H9 (cell line): ENCODE measurements around the gene IL32. TPM values are rescaled to one million over a fixed set of nuclear protein-coding genes. Genes with fewer than 3 reads are reported as not detected.

Experiments
- DNase-seq: peaks from one replicate; pipeline ENCODE4 v3.0.0-alpha.2; 2017
- H2AFZ ChIP-seq: one replicate; pipeline ENCODE4 v1.6.1; 2013; ENCODE audit warnings: mild to moderate bottlenecking, low read length, control low read depth, moderate library complexity
- H2AK5ac ChIP-seq: 2 replicates; pipeline ENCODE4 v1.6.1; 2013; ENCODE audit warnings: low read length, control low read depth, mixed read lengths; ENCODE audit not compliant: insufficient read length
- H2BK120ac ChIP-seq: one replicate; pipeline ENCODE4 v1.6.1; 2013; ENCODE audit warnings: low read depth, mild to moderate bottlenecking, low read length, control low read depth, inconsistent platforms; ENCODE audit not compliant: poor library complexity, severe bottlenecking
- H2BK12ac ChIP-seq: 2 replicates; pipeline ENCODE4 v1.6.1; 2013; ENCODE audit warnings: low read length, control low read depth, mixed read lengths, low read depth; ENCODE audit not compliant: insufficient read length
- H2BK15ac ChIP-seq: 2 replicates; pipeline ENCODE4 v1.6.1; 2013; ENCODE audit warnings: low read depth, low read length, control low read depth
- H2BK20ac ChIP-seq: one replicate; pipeline ENCODE4 v1.6.1; 2013; ENCODE audit warnings: low read depth, mild to moderate bottlenecking, low read length, control low read depth, inconsistent platforms; ENCODE audit not compliant: poor library complexity, severe bottlenecking
- H2BK5ac ChIP-seq: 2 replicates; pipeline ENCODE4 v1.6.1; 2013; ENCODE audit warnings: low read length, control low read depth, mixed read lengths; ENCODE audit not compliant: insufficient read length
- H3K14ac ChIP-seq: 2 replicates; pipeline ENCODE4 v1.6.1; 2013; ENCODE audit warnings: low read length, control low read depth; ENCODE audit not compliant: insufficient read depth
- H3K18ac ChIP-seq: 2 replicates; pipeline ENCODE4 v1.6.1; 2013; ENCODE audit warnings: low read depth, mild to moderate bottlenecking, mixed read lengths, low read length, control low read depth; ENCODE audit not compliant: insufficient read length
- H3K23ac ChIP-seq: 2 replicates; pipeline ENCODE4 v1.6.1; 2013; ENCODE audit warnings: low read length, control low read depth, mixed read lengths, low read depth; ENCODE audit not compliant: insufficient read length
- H3K23me2 ChIP-seq: 2 replicates; pipeline ENCODE4 v1.6.1; 2013; ENCODE audit warnings: low read depth, mild to moderate bottlenecking, mixed read lengths, low read length, control low read depth; ENCODE audit not compliant: insufficient read length, poor library complexity, severe bottlenecking
- H3K27ac ChIP-seq: 2 replicates; pipeline ENCODE4 v1.5.1; 2013; ENCODE audit warnings: low read length, control low read depth, mixed read lengths, low read depth; ENCODE audit not compliant: insufficient read length
- H3K27me3 ChIP-seq: 2 replicates; pipeline ENCODE4 v1.6.1; 2013; ENCODE audit warnings: low read length, control low read depth, inconsistent platforms; ENCODE audit not compliant: insufficient read depth
- H3K4ac ChIP-seq: 2 replicates; pipeline ENCODE4 v1.6.1; 2013; ENCODE audit warnings: low read depth, mild to moderate bottlenecking, control low read depth, inconsistent platforms, low read length, moderate library complexity
- H3K4me1 ChIP-seq: 2 replicates; pipeline ENCODE4 v1.6.1; 2013; ENCODE audit warnings: low read length, control low read depth, inconsistent platforms; ENCODE audit not compliant: insufficient read depth
- H3K4me2 ChIP-seq: 2 replicates; pipeline ENCODE4 v1.6.1; 2013; ENCODE audit warnings: low read length, control low read depth, mixed read lengths; ENCODE audit not compliant: insufficient read length, insufficient read depth
- H3K56ac ChIP-seq: 2 replicates; pipeline ENCODE4 v1.6.1; 2013; ENCODE audit warnings: low read depth, mild to moderate bottlenecking, mixed read lengths, low read length, control low read depth; ENCODE audit not compliant: insufficient read length
- H3K79me1 ChIP-seq: 2 replicates; pipeline ENCODE4 v1.6.1; 2013; ENCODE audit warnings: low read depth, mild to moderate bottlenecking, moderate library complexity, low read length, control low read depth, inconsistent platforms; ENCODE audit not compliant: insufficient read depth, poor library complexity, severe bottlenecking
- H3K79me2 ChIP-seq: 2 replicates; pipeline ENCODE4 v1.6.1; 2013; ENCODE audit warnings: low read length, control low read depth, inconsistent platforms; ENCODE audit not compliant: insufficient read depth
- H3K9ac ChIP-seq: 2 replicates; pipeline ENCODE4 v1.6.1; 2013; ENCODE audit warnings: low read length, control low read depth, mixed read lengths; ENCODE audit not compliant: insufficient read length; ENCODE audit errors: extremely low read depth
- H3K9me3 ChIP-seq: one replicate; pipeline ENCODE4 v1.6.1; 2013; ENCODE audit warnings: low read depth, low read length, inconsistent platforms; ENCODE audit not compliant: control insufficient read depth
- H3T11ph ChIP-seq: one replicate; pipeline ENCODE4 v1.6.1; 2013; ENCODE audit warnings: mild to moderate bottlenecking, low read length, control low read depth, inconsistent platforms
- H4K20me1 ChIP-seq: one replicate; pipeline ENCODE4 v1.6.1; 2013; ENCODE audit not compliant: control insufficient read depth, insufficient read length, insufficient read depth
- H4K5ac ChIP-seq: 2 replicates; pipeline ENCODE4 v1.6.1; 2013; ENCODE audit warnings: low read depth, mild to moderate bottlenecking, mixed read lengths, low read length, control low read depth; ENCODE audit not compliant: insufficient read length
- H4K8ac ChIP-seq: replicated peaks from 2 replicates; pipeline ENCODE4 v1.6.1; 2013; ENCODE audit warnings: low read length, control low read depth, mixed read lengths, low read depth; ENCODE audit not compliant: insufficient read length
- H4K91ac ChIP-seq: 2 replicates; pipeline ENCODE4 v1.6.1; 2013; ENCODE audit warnings: low read depth, mild to moderate bottlenecking, moderate library complexity, mixed read lengths, low read length, control low read depth; ENCODE audit not compliant: insufficient read length
- H3K27ac Mint-ChIP-seq, 3 experiments: 2 replicates in 2 of 3; 3 replicates in 1 of 3; pipeline ENCODE4 v1.8.0; 2020 to 2021; ENCODE audit warnings: mixed read lengths in 3 of 3, mild to moderate bottlenecking in 1 of 3, moderate library complexity in 1 of 3
- H3K27me3 Mint-ChIP-seq: 2 replicates; pipeline ENCODE4 v1.8.0; 2021; ENCODE audit warnings: low read depth, mild to moderate bottlenecking, moderate library complexity, mixed read lengths
- H3K36me3 Mint-ChIP-seq, 3 experiments: 2 replicates in 2 of 3; 3 replicates in 1 of 3; pipeline ENCODE4 v1.8.0; 2020 to 2021; ENCODE audit warnings: low read depth in 3 of 3, mixed read lengths in 3 of 3; ENCODE audit not compliant: insufficient read depth in 1 of 3
- H3K4me1 Mint-ChIP-seq, 2 experiments: 2 replicates each; pipeline ENCODE4 v1.8.0; 2020; ENCODE audit warnings: mixed read lengths in 2 of 2
- H3K4me3 Mint-ChIP-seq, 2 experiments: 2 replicates in 1 of 2; 3 replicates in 1 of 2; pipeline ENCODE4 v1.8.0; 2020 to 2021; ENCODE audit warnings: mild to moderate bottlenecking in 2 of 2, mixed read lengths in 2 of 2, moderate library complexity in 1 of 2
- H3K9me3 Mint-ChIP-seq, 2 experiments: 2 replicates in 1 of 2; 3 replicates in 1 of 2; pipeline ENCODE4 v1.8.0; 2020; ENCODE audit warnings: mild to moderate bottlenecking in 2 of 2, mixed read lengths in 2 of 2, moderate library complexity in 1 of 2
- WGBS: extraction: QIAGEN DNeasy Blood & Tissue Kit; methylation state at CpG from one replicate; pipeline ENCODE4 v1.1.7; 2013; ENCODE audit warnings: missing lambda C conversion rate, low lambda C conversion rate, mixed read lengths; ENCODE audit not compliant: insufficient read length; ENCODE audit errors: extremely low coverage; 5-methylcytosine and 5-hydroxymethylcytosine counted together
- total RNA-seq: library from RNA; stranded (reverse); gene quantifications from 2 replicates; pipeline ENCODE4 v1.2.1, GENCODE V29; 2021
- TF ChIP-seq, protein P1 (sequence below): fragments of 200-600 bp; sonication (generic); conservative IDR thresholded peaks from 3 replicates; pipeline ENCODE4 v1.8.0; 2021; ENCODE audit warnings: antibody characterized with exemption, mild to moderate bottlenecking

Gene IL32
- total RNA-seq, 1 experiment from 2014 or later: 2.0 TPM

DNA sequence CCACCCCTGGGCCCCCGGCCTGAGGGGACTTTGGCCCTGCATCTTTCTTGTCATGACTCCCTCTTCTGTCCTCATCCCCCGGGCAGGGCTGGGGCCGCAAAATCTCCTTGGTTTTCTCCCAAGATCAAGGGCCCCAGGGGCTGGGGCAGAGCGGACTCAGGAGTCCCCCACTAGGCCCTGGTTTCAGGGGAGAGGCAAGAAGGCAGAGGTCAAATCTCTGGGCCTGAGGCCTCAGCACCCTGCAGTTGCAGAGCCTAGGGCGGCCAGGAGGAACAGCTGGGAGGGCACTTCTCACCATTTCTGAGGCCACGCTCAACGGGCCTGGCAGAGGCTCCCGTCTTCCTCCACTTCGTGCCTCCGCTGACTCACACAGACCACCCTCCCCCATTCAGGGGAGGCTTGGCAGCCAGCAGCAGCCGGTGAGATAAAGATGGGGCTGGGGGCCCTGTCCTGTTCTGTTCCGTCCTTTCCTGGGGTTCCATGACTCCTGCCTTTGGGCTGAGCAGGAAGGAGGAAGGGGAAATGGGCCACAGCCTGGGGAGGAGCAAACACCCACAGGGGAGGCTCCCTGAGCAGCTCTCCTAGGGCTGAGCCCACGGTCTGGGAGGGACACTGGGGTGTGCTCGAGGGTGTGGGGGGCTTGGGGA lies 21.3 kb downstream of the IL32 start:
- H3K4me1 ChIP-seq: no peaks in the 10 kb centered on the region
- H3K4ac ChIP-seq: no peak overlapping the region
- no peaks in the 10 kb centered on the region for H3K79me1 ChIP-seq
- Mint-ChIP-seq H3K36me3 (peaks cover 27 to 61% (median 30%) of the 10 kb centered on the region in 3 experiments; a peak in 6 of 7 replicates), H3K27me3 (no peaks in the 10 kb centered on the region; the same call in 1 of the 2 replicates), H3K9me3 (no peaks in the 10 kb centered on the region), H3K4me1 (peaks cover 10 to 17% of the 10 kb centered on the region in 2 experiments), H3K4me3 (no peak overlapping the region), H3K27ac (0 out of 7 replicates have a peak overlapping the region, but pooled peaks of 1 of the 3 experiments have one; percentile 52)
- H3K14ac ChIP-seq: no peak overlapping the region
- H2BK20ac ChIP-seq: no peak overlapping the region
- TF ChIP-seq, protein P1, sequence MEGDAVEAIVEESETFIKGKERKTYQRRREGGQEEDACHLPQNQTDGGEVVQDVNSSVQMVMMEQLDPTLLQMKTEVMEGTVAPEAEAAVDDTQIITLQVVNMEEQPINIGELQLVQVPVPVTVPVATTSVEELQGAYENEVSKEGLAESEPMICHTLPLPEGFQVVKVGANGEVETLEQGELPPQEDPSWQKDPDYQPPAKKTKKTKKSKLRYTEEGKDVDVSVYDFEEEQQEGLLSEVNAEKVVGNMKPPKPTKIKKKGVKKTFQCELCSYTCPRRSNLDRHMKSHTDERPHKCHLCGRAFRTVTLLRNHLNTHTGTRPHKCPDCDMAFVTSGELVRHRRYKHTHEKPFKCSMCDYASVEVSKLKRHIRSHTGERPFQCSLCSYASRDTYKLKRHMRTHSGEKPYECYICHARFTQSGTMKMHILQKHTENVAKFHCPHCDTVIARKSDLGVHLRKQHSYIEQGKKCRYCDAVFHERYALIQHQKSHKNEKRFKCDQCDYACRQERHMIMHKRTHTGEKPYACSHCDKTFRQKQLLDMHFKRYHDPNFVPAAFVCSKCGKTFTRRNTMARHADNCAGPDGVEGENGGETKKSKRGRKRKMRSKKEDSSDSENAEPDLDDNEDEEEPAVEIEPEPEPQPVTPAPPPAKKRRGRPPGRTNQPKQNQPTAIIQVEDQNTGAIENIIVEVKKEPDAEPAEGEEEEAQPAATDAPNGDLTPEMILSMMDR: no peak
- H3T11ph ChIP-seq: no peak overlapping the region
- no peaks in the 10 kb centered on the region for H3K23me2 ChIP-seq
- no peak overlapping the region for H3K18ac ChIP-seq
- no peaks in the 10 kb centered on the region for H3K9me3 ChIP-seq
- H2AK5ac ChIP-seq: no peak overlapping the region
- H3K27ac ChIP-seq: no peak overlapping the region
- no peak overlapping the region for H3K4me2 ChIP-seq
- no peaks in the 10 kb centered on the region for H3K79me2 ChIP-seq
- H4K91ac ChIP-seq: no peak overlapping the region
- no peak overlapping the region for H3K56ac ChIP-seq
- no CpG with 5 or more reads among the region's 14 CpGs for WGBS
- no peak overlapping the region for H4K5ac ChIP-seq
- no peaks in the 10 kb centered on the region for H4K20me1 ChIP-seq
- no peak overlapping the region for H2AFZ ChIP-seq
- H2BK120ac ChIP-seq: no peak overlapping the region
- H3K23ac ChIP-seq: no peak overlapping the region
- no peak overlapping the region for H4K8ac ChIP-seq
- no peaks in the 10 kb centered on the region for H3K27me3 ChIP-seq
- H2BK5ac ChIP-seq: no peak overlapping the region
- no peak for DNase-seq
- no peak overlapping the region for H3K9ac ChIP-seq
- H2BK15ac ChIP-seq: no peak overlapping the region
- H2BK12ac ChIP-seq: no peak overlapping the region
